GM12873 (cell line): Measurements from ENCODE around the gene PABPN1L.
A peak's percentile ranks its signal among the peaks of the same experiment; 100 is the strongest.

ENCODE experiments used
- TF ChIP-seq, protein P1 (sequence below): IDR thresholded peaks from 2 replicates; pipeline ENCODE4 v1.5.1; 2012; ENCODE audit warnings: low read depth, mild to moderate bottlenecking, moderate library complexity, low read length, control low read depth; ENCODE audit not compliant: insufficient read depth; ENCODE audit errors: missing control alignments

Gene PABPN1L

GRCh38 chr16:88862968-88863367, 3.5 kb downstream of the PABPN1L start:
- TF ChIP-seq, protein P1, sequence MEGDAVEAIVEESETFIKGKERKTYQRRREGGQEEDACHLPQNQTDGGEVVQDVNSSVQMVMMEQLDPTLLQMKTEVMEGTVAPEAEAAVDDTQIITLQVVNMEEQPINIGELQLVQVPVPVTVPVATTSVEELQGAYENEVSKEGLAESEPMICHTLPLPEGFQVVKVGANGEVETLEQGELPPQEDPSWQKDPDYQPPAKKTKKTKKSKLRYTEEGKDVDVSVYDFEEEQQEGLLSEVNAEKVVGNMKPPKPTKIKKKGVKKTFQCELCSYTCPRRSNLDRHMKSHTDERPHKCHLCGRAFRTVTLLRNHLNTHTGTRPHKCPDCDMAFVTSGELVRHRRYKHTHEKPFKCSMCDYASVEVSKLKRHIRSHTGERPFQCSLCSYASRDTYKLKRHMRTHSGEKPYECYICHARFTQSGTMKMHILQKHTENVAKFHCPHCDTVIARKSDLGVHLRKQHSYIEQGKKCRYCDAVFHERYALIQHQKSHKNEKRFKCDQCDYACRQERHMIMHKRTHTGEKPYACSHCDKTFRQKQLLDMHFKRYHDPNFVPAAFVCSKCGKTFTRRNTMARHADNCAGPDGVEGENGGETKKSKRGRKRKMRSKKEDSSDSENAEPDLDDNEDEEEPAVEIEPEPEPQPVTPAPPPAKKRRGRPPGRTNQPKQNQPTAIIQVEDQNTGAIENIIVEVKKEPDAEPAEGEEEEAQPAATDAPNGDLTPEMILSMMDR, result no peak

DNA sequence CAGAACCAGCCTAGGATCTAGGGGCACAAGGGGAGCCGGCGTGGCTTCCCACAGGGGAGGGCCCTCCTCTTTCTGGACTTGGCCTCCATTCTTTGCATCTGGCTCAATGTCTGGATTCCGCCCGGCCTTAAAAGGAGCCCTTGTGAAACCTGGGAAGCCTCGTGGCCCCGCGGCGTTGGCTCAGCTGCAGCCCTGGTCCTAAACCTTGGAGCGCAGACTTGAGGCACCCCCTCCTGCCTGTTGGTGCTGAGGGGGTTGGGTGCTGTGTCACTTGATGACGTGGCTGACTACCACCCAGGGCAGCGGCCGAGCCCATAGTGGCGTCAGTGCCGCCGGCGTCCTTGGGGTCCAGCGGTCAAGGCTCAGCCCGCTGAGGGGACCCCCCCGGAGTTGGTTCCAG, 5.1 kb downstream of the PABPN1L start:
- TF ChIP-seq, protein P1, result no peak

GRCh38 chr16:88859381-88860091, 6.9 kb downstream of the PABPN1L start:
- TF ChIP-seq, protein P1, result no peak

- TF ChIP-seq, protein P1, result peak; percentile 88
These were observed 8.6 kb downstream of the PABPN1L start for GRCh38 chr16:88857728-88858339.

DNA sequence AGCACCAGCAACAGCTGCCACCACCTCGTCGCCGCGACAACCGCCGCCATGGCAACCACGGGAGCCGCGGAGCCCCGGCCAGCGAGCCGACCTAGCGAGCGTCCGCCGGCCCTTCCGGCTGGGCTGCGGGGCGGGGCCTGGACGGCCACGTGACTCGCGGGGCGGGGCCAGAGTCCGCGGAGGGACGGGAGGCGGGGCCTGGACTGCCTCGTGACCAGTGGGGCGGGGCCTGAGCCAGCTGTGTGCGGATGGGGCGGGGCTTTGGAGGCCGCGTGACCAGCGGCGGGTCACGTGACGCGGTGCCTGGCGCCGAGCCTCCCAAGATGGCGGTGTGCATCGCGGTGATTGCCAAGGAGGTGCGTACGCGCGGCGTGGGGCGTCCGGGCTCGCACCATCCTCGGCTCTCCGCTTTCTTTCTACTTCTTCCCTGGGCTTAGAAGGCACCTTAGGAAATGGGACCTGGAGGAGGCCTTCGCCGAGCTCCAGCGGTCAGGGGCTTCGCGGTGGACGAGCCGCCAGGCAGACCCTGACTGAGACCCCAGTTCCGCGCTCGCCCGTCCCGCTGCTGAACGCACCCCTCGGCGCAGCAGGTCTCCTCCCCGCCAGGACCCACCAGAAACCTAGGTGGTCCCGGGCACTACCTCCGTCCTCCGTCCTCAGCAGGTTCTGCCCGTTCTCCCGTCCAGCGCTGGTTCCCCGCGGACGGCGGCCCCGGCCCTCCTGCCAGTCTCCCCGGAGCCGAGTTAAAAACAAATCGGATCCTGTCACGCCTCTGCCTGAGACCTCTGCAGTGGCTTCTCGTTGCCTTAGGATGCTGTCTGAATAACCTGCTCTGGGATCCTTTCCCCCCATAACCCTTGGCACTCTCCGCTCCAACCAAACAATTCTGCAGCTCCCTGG, 9.4 kb downstream of the PABPN1L start, which contains the start of the genes GALNS and TRAPPC2L:
Gene GALNS, minus strand, starts transcription at position 120 of the 900 bp plus-strand sequence. Its CDS starts 70 bp downstream, at position 50.
Gene TRAPPC2L, plus strand, starts transcription at position 300 of the 900 bp plus-strand sequence. Its CDS starts 24 bp downstream, at position 324.
- TF ChIP-seq, protein P1, result no peak

- TF ChIP-seq, protein P1, result no peak
These were observed 10.2 kb downstream of the PABPN1L start for GRCh38 chr16:88856122-88856827.
